SK-N-SH (cell line): ENCODE data around the gene LGR6. TPM values are rescaled to one million over a fixed set of nuclear protein-coding genes. Genes with fewer than 3 reads are reported as not detected.

Experiments used
- CTCF ChIA-PET: fragments of 300-600, 350-600 bp; formaldehyde crosslinking; extraction: SDS; loops from one replicate; lab custom pipeline; 2021; lab: Yijun Ruan, JAX
- POLR2A ChIA-PET: fragments of 350-600 bp; sonication (Branson Sonifier 250); formaldehyde crosslinking; extraction: SDS; loops from one replicate; lab custom pipeline; 2020; ENCODE audit warnings: antibody characterized with exemption, inconsistent platforms; lab: Yijun Ruan, JAX
- DNase-seq: peaks from one replicate; pipeline ENCODE4 v3.0.0; 2012
- H2AFZ ChIP-seq: fragments of 200-600 bp; sonication (generic); 2 replicates; pipeline ENCODE4 v1.8.1; 2016; ENCODE audit warnings: antibody characterized with exemption, mild to moderate bottlenecking, low read depth
- H3F3A ChIP-seq: fragments of 200-600 bp; sonication (generic); replicated peaks from 2 replicates; pipeline ENCODE3; 2016; ENCODE audit warnings: antibody characterized with exemption, mild to moderate bottlenecking; ENCODE audit not compliant: insufficient read depth
- H3K27ac ChIP-seq, 2 experiments: fragments of 200-500 bp in 1 of 2; fragments of 200-600 bp in 1 of 2; sonication (Bioruptor generic) in 1 of 2; sonication (generic), shearing (Covaris generic) in 1 of 2; 2 replicates each; pipeline versions ENCODE4 v1.5.1 to v1.6.1; 2014 to 2016; ENCODE audit warnings: low read depth in 2 of 2, inconsistent platforms in 1 of 2, low read length in 1 of 2, mild to moderate bottlenecking in 1 of 2, mixed read lengths in 1 of 2
- H3K27me3 ChIP-seq: fragments of 200-600 bp; sonication (generic), shearing (Covaris generic); 2 replicates; pipeline ENCODE4 v1.6.1; 2016; ENCODE audit warnings: mixed run types; ENCODE audit not compliant: insufficient read depth
- H3K36me3 ChIP-seq, 2 experiments: fragments of 200-500 bp in 1 of 2; fragments of 200-600 bp in 1 of 2; sonication (Bioruptor generic) in 1 of 2; sonication (generic) in 1 of 2; replicated peaks in 1 of 2; 2 replicates each; pipeline versions ENCODE3 to v1.5.1; 2014 to 2016; ENCODE audit warnings: low read length in 1 of 2, mild to moderate bottlenecking in 1 of 2; ENCODE audit not compliant: insufficient read depth in 2 of 2, control insufficient read depth in 1 of 2
- H3K4me1 ChIP-seq, 2 experiments: fragments of 200-500 bp in 1 of 2; fragments of 200-600 bp in 1 of 2; sonication (Bioruptor generic) in 1 of 2; sonication (generic), shearing (Covaris generic) in 1 of 2; 2 replicates each; pipeline versions ENCODE4 v1.5.1 to v1.6.1; 2014 to 2016; ENCODE audit warnings: low read depth in 1 of 2, low read length in 1 of 2, mixed run types in 1 of 2; ENCODE audit not compliant: insufficient read depth in 2 of 2, control insufficient read depth in 1 of 2
- H3K4me2 ChIP-seq: fragments of 200-600 bp; sonication (generic), shearing (Covaris generic); 2 replicates; pipeline ENCODE4 v1.6.1; 2017; ENCODE audit warnings: mixed run types
- H3K4me3 ChIP-seq, 2 experiments: fragments of 200-500 bp in 1 of 2; fragments of 200-600 bp in 1 of 2; sonication (Bioruptor generic) in 1 of 2; sonication (generic), shearing (Covaris generic) in 1 of 2; 2 replicates each; pipeline versions ENCODE4 v1.5.1 to v1.8.1; 2014 to 2016; ENCODE audit warnings: low read depth in 2 of 2, inconsistent platforms in 1 of 2, low read length in 1 of 2, mild to moderate bottlenecking in 1 of 2, mixed read lengths in 1 of 2, moderate library complexity in 1 of 2
- H3K79me2 ChIP-seq: fragments of 200-600 bp; sonication (generic); 2 replicates; pipeline ENCODE4 v1.8.1; 2017; ENCODE audit warnings: mild to moderate bottlenecking; ENCODE audit not compliant: insufficient read depth
- H3K9ac ChIP-seq: fragments of 200-600 bp; sonication (generic); 2 replicates; pipeline ENCODE4 v1.6.1; 2017; ENCODE audit warnings: mixed run types
- H3K9me2 ChIP-seq: fragments of 200-600 bp; sonication (generic); 2 replicates; pipeline ENCODE4 v1.6.1; 2017; ENCODE audit warnings: mixed run types
- H3K9me3 ChIP-seq: fragments of 200-600 bp; sonication (generic); 2 replicates; pipeline ENCODE4 v1.6.1; 2017; ENCODE audit warnings: mixed run types, mild to moderate bottlenecking, moderate library complexity
- H4K20me1 ChIP-seq: fragments of 200-600 bp; sonication (generic); 2 replicates; pipeline ENCODE4 v1.6.1; 2017; ENCODE audit warnings: mild to moderate bottlenecking, mixed run types; ENCODE audit not compliant: insufficient read depth
- CTCF ChIP-seq: fragments of 200-600 bp; sonication (generic); IDR thresholded peaks from 2 replicates; pipeline ENCODE4 v1.6.1; 2017; ENCODE audit warnings: antibody characterized with exemption, mild to moderate bottlenecking, moderate library complexity
- EZH2phosphoT487 ChIP-seq: fragments of 200-600 bp; sonication (generic); IDR thresholded peaks from 2 replicates; pipeline ENCODE4 v1.6.1; 2017; ENCODE audit warnings: low read depth, mixed run types, mild to moderate bottlenecking, antibody characterized with exemption, moderate library complexity, borderline replicate concordance
- FOXJ3 ChIP-seq: sonication (generic); formaldehyde crosslinking; IDR thresholded peaks from 2 replicates; pipeline ENCODE4 v1.5.1; 2020; ENCODE audit warnings: mild to moderate bottlenecking, missing genetic modification reagents
- GATA2 ChIP-seq: sonication (generic); formaldehyde crosslinking; IDR thresholded peaks from 2 replicates; pipeline ENCODE4 v1.5.0; 2020; ENCODE audit warnings: mild to moderate bottlenecking, missing genetic modification reagents
- IRF3 ChIP-seq: fragments of 150-350 bp; IDR thresholded peaks from 2 replicates; pipeline ENCODE4 v1.6.1; 2016; ENCODE audit warnings: mild to moderate bottlenecking, low read depth, low read length
- MAX ChIP-seq: IDR thresholded peaks from 2 replicates; pipeline ENCODE4 v1.4.0; 2012; ENCODE audit warnings: low read depth
- MEF2A ChIP-seq: IDR thresholded peaks from 2 replicates; pipeline ENCODE4 v1.4.0; 2012; ENCODE audit warnings: low read depth, borderline replicate concordance
- MXI1 ChIP-seq: IDR thresholded peaks from 2 replicates; pipeline ENCODE4 v1.6.1; 2012; ENCODE audit warnings: mild to moderate bottlenecking, low read depth, low read length, improper control_type of control experiment
- NFIC ChIP-seq: IDR thresholded peaks from 2 replicates; pipeline ENCODE4 v1.4.0; 2012; ENCODE audit warnings: borderline replicate concordance
- RAD21 ChIP-seq: IDR thresholded peaks from 2 replicates; pipeline ENCODE4 v1.6.1; 2012; ENCODE audit warnings: mild to moderate bottlenecking, low read length
- RCOR1 ChIP-seq: fragments of 150-350 bp; IDR thresholded peaks from 2 replicates; pipeline ENCODE4 v1.6.1; 2017; ENCODE audit warnings: antibody characterized with exemption, low read length
- RXRA ChIP-seq: IDR thresholded peaks from 2 replicates; pipeline ENCODE4 v1.4.0; 2012; ENCODE audit warnings: low read depth, mild to moderate bottlenecking, borderline replicate concordance
- SIN3A ChIP-seq: IDR thresholded peaks from 2 replicates; pipeline ENCODE4 v1.6.1; 2012; ENCODE audit warnings: low read depth, mild to moderate bottlenecking, low read length, moderate library complexity, borderline replicate concordance
- TAF1 ChIP-seq: IDR thresholded peaks from 2 replicates; pipeline ENCODE4 v1.6.1; 2012; ENCODE audit warnings: low read depth, mild to moderate bottlenecking, low read length, moderate library complexity, borderline replicate concordance
- TCF12 ChIP-seq: IDR thresholded peaks from 2 replicates; pipeline ENCODE4 v1.4.0; 2012
- TEAD4 ChIP-seq: IDR thresholded peaks from 2 replicates; pipeline ENCODE4 v1.4.0; 2012; ENCODE audit warnings: mild to moderate bottlenecking, borderline replicate concordance; ENCODE audit not compliant: insufficient read depth
- USF2 ChIP-seq: fragments of 150-350 bp; IDR thresholded peaks from 2 replicates; pipeline ENCODE4 v1.6.1; 2017; ENCODE audit warnings: antibody characterized with exemption, low read length, low read depth, borderline replicate concordance
- ZBTB33 ChIP-seq: IDR thresholded peaks from 2 replicates; pipeline ENCODE4 v1.4.0; 2012; ENCODE audit warnings: low read depth, borderline replicate concordance
- WGBS: methylation state at CpG from one replicate; pipeline ENCODE4 v1.1.6; 2017; ENCODE audit warnings: low lambda C conversion rate; 5-methylcytosine and 5-hydroxymethylcytosine counted together
- polyA plus RNA-seq, 3 experiments: library from polyadenylated mRNA; depleted of rRNA; stranded (reverse); fragments of >200 nt; gene quantifications; 2 replicates each; pipeline ENCODE4 v1.2.3, GENCODE V29; 2012

Gene LGR6
- polyA plus RNA-seq, 1 of the 3 experiments (the other 2 are of a cell fraction), result 0.03 TPM

- Histone ChIP-seq H3K27me3 (no peaks in the 10 kb centered on the region), H3K36me3 (no peaks in the 10 kb centered on the region), H3K4me2 (no peak overlapping the region), H3K79me2 (peaks cover 8% of the 10 kb centered on the region), H3K9ac (no peak overlapping the region), H3K4me1 (no peaks in the 10 kb centered on the region), H3K9me2 (no peaks in the 10 kb centered on the region), H3F3A (peaks cover 5% of the 10 kb centered on the region), H3K9me3 (no peaks in the 10 kb centered on the region), H2AFZ (no peak overlapping the region), H3K4me3 (no peak overlapping the region), H3K27ac (no peak overlapping the region), H4K20me1 (0 out of 2 replicates have a peak, but pooled peaks cover 2% of the 10 kb centered on the region)
- POLR2A ChIA-PET, result no interaction called here
- CTCF ChIA-PET, result interaction anchor here (1.0 kb wide), 1 partner anchor 102 kb away, joined by 3 read pairs; no protein-coding TSS in a partner anchor
- 100% methylated on average over 2 of the region's 2 CpGs for WGBS
- TF ChIP-seq MXI1 (no peak), CTCF (no peak), SIN3A (no peak), IRF3 (no peak), MAX (no peak), EZH2phosphoT487 (no peak), ZBTB33 (no peak), RXRA (no peak)
- no peak for DNase-seq
These were observed 168.6 kb downstream of the LGR6 start for GRCh38 chr1:202362212-202362611.

- Histone ChIP-seq H3K36me3 (no peaks in the 10 kb centered on the region), H3K79me2 (peaks cover 7% of the 10 kb centered on the region), H3K27ac (no peak overlapping the region), H3K4me3 (no peak overlapping the region), H3K9me2 (no peaks in the 10 kb centered on the region), H3F3A (no peaks in the 10 kb centered on the region), H2AFZ (no peak overlapping the region), H3K4me1 (peaks cover 0 to 2% of the 10 kb centered on the region in 2 experiments; a peak in 1 of 4 replicates), H3K27me3 (no peaks in the 10 kb centered on the region), H4K20me1 (no peaks in the 10 kb centered on the region), H3K9me3 (no peaks in the 10 kb centered on the region), H3K4me2 (no peak overlapping the region), H3K9ac (no peak overlapping the region)
- ChIA-PET POLR2A (no interaction called here), CTCF (interaction anchor here (1.1 kb wide), 1 partner anchor 21 kb away, joined by 7 read pairs; no protein-coding TSS in a partner anchor)
- no peak for DNase-seq
- WGBS, result 88% methylated on average over 4 of the region's 4 CpGs
- TF ChIP-seq SIN3A (no peak), TEAD4 (no peak), MEF2A (no peak), USF2 (no peak), IRF3 (no peak), RAD21 (no peak), MAX (no peak), TAF1 (no peak), GATA2 (CRISPR knock-in tag) (no peak), TCF12 (no peak), EZH2phosphoT487 (no peak), NFIC (no peak), FOXJ3 (CRISPR knock-in tag) (no peak), RCOR1 (no peak), MXI1 (no peak)
These were observed 171.7 kb downstream of the LGR6 start for GRCh38 chr1:202365092-202365815.
